SHP77 (cell line): ENCODE results near the gene STAM2.
"Not testable (repeated sequence)": the region's sequence is repeated elsewhere in the genome, so short reads cannot be mapped to it uniquely, and the experiment has no call there.

ENCODE experiments used
- DNase-seq, 2 experiments: peaks; one replicate each; lab custom pipeline; 2025; lab: John Stamatoyannopoulos, UW

STAM2 gene

DNA sequence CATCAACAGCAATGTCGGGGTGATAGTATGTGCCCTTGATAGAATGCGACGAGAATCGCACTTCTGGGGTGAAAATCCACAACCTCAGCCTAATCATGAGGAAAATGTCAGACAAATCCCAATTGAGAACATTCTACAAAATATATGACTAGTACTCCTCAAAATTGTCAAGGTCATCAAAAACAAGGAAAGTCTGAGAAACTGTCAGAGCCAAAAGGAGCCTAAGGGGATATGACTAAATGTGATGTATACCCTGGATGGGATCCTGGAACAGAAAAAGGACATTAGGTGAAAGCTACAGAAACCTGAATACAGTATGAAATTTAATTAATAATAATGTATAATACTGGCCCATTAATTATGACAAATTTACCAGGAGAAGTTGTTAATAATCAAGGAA lies 69.1 kb downstream of the STAM2 start:
- no peak for DNase-seq

DNA sequence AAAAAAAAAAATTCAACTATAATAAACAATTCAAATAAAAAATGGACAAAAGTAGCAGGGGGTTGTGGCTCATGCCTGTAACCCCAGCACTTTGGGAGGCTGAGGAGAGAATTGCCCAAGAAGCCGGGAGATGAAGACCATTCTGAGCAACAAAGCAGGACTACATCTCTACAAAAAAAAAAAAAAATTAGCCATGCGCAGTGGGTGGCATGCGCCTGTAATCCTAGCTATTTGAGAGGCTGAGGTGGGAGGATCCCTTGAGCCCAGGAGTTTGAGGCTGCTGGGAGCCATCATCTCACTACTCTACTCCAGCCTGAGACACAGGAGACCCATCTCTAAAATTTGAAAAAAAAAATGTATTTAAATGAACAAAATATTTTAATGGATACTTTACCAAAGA lies 72.3 kb downstream of the STAM2 start:
- no peak for DNase-seq

DNA sequence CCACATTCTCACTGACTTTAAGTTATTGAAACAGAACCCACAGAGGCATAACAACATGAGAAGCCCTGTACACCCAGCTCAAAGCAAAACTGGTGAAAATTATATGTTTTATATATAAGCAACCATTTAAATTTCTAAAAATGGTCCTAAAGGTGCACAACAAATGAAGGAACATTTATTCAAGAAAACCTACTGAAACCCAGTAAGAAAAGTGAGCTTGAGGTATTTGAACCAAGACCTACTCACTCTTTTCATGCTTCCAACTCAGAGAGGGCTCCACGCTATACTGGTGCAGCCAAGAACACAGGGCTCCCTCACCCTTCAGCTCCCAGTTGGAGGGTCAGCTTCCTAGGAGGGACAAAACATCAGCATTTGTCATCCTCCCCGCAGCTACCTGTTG lies 74.6 kb downstream of the STAM2 start:
- no peak for DNase-seq

DNA sequence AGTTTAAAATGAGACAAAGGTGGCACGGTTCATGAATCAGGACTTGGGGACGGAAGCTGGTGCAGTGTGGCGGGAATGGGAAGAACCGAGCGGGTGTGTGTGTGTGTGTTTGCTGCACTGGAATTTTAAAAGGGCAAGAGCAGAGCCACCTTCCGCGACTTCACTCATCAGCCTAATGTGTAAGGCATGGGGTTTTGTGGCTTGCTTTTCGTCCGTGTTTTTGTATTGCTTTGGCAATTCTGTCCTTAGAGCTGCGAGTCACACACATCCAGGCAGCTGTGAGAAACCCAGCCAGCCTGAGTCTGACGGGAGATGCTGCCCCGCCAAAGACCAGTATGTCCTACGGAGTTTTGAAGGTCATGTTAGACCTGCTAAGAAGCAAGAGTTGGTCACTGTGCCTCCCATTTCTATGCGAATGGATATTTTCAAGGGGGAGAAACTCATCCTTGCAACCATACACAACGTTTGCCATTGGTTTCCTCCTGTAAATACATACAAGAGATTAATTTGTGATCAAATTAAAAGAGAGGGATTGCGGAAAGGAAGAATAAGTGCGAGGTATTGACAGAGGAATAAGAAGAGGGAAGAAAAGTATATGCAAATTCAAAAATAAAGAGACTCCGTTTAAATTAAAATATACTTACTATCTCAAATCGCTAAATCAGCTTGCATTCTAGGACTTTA lies 76.1 kb downstream of the STAM2 start:
- DNase-seq: no peak

DNA sequence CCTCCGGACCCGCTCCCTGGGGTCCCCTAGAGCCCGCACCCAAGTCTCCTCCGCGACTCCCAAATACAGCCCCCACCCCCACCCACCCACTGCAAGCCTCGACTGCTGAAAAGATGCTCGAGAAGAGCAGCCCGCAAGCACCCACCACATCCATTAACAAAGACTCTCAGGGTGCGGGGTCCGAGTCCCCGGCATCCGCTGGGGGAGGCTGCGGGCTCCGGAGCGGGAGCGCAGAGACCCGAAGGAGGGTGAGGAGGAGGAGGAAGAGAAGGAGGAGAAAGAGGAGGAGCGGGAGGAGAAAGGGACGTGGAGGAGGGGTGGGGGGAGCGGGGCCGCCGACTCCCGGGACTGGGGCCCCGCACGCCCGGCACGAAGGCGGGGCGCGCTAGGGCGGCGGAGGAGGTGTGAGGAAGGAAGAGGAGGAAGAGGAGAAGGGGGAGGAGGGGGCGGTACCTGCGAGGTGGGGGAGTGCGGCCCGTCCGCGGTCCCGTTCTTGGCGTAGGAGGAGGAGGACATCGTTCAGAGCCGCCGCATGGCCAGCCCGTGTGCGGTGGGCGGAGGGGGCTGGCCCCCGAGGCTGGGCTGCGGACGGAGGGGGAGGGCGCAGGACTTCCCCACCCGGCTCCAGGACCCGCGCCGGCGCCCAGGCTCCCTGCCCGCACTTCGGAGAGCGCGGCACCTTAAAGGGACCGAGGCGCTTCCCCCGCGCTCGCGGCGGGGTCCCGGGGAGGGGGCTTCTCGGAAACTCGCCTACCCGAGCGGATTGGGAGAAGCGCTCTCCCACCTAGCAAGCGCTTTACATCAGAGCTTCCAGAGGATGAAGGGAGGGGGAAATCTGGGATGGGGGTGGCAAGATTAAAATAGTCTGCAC lies 76.8 kb downstream of the STAM2 start, which contains the start of gene CACNB4:
TSS of gene CACNB4 (minus strand) at position 549 of the 871 bp plus-strand sequence.
- no peak for DNase-seq

DNA sequence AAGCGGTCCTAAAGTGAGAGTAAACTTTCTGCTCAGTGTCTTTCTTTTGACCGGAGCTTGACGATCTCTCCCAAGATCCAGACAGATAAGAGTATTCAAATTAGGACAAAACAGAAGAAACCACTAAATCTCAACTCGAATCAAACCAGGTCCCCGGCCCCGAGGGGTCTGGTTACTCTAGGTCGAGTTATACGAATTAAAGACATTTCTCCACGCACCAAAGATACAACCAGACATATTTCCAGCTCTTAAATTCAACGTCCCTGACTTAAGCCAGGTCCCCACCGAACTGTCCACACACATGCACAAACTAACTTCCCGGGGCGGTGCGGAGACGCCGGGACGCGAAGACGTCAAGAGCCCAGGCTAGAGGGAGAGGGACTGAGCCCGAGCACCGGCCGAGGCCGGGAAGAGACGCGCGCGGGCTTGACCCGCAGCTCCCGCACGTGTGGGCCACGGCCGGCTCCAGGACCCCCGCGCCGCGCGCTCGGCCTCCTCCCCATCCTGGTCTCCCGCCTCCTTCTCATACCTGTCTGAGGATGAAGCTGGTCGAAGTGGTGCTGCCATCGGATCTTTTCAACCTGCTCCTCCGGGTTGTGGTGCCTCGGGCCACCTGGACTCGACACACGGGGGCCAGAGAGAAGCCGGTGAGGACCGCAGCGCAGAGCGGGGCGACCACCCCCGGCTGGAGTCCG lies 77.6 kb downstream of the STAM2 start:
- DNase-seq: no peak

DNA sequence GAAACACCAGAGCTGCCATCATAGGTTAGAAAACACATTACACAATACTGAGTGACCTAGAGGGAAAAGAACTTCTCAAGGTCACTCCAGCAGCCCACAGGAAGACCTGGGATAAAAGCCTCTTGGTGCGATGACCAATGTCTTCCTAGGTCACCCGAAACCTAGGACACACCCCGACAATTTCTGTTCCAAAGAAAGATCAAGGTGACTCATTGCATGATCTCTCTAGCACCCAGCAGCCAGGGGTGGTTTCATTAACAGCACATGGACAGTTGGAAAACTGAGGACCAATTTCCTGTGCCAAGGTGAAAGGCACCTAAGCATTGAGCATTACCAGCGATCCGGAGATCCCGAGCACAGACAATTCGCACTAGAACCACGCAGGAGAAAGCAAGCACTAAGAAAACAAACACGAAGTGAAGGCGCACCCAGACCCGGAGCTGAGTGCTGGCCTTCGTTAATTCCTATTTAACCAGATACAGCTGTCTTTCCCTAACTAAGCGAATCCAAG lies 78.2 kb downstream of the STAM2 start:
- DNase-seq: no peak

DNA sequence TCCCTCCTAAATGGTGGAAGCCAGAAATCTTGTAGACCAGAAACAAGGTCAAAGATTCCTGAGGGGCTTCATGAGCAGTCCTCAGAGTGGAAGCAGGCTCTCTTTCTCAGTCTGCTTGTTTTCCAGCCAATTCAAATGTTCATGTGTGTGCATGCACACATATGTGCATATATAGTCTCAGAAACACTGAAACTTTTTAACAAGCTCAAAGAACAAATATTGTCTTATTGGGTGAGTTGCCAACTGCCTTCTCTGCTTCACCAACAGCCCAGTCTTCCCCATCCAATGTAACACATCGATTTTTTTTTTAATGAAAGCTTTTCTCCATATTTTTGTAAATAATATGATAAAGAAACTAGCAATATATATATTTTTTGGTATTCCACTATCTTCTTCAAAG lies 80.4 kb downstream of the STAM2 start:
- DNase-seq: no peak

DNA sequence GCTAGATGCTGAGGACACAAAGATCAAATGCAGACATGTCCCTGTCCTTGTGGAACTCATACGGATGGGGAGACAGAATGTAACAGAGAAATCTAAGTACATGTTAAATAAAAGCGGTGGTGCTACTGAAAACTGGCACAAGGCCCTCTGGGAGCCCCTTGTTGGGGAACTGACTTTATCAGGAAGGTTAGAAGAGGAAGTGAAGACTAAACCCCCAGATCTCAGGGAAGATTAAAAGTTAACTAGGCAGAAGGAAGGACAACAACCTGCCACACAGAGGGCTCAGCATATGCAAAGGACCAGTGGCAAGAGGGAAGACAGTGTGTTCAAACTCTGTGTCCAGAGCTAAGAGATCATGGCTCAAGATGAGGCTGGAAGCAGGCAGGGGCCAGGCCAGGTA lies 81.5 kb downstream of the STAM2 start:
- no peak for DNase-seq

DNA sequence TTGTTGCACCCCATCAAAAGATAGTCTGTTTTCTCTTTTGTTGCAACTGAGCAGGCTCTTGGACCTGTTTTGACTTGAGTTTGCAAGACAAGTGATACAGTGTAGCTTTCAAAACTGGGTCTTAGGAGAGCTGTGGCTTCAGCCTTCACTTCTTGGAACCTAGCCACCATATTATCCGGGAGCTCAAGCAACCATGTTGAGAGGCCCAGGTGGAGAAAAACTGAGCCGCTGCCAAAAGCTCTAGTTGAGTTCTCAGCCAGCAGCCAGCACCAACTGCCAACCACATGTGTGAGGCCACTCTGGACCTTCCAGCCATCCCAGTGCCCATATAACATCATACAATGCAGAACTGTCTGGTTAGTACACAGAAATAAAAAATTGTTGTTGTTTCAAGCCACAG lies 82.1 kb downstream of the STAM2 start:
- peak in 1 of 2 experiments; percentile 1 for DNase-seq

DNA sequence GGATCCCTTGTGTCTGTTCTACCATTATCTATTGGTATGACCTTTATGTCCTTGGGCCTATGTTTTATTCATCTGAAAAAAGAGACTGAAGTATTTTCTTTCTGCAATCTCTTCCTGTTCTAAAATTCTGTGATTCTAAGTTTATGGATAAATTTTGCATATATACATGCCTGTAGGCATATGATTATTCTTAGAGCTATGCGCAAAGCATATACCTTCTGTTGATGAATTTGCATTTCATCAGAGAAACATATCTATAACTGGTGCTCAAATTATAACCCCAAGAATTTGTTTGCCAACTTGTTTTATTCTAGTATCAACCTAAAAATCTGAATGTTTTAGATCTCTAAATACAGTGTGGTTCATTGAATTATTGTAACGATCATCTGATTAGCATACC lies 83.5 kb downstream of the STAM2 start:
- no peak for DNase-seq

DNA sequence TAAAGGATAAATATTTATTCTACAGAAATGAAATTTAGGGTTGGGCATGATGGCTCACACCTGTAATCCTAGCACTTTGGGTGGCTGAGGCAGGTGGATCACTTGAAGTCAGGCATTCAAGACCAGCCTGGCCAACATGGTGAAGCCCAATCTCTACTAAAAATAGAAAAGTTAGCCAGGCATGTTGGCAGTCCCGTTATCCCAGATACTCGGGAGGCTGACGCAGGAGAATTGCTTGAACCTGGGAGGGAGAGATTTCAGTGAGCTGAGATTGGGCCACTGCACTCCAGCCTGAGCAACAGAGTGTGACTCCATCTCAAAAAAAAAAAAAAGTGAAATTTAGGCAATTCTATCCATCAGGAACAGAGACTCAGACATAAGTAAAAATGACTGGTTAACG lies 84.8 kb downstream of the STAM2 start:
- not testable (repeated sequence) for DNase-seq

DNA sequence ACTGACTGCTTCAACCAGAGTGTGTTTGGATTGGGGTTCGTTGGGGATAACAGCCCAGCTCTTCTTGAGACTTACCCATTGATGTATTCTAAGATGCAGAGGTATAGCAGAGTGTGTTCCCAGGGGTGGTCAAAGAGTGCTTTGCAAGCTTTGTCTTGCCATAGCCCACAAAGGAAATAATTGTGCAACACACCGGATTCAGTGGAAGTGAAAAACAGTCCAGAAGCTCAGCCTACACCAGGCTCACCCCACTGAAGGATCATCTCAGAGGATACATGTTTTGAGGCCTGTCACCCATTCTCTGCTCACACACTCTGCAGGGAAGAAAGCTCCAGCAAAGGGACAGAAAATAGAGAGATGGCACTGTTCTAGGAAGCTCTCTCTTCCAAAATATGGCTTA lies 86.3 kb downstream of the STAM2 start:
- no peak for DNase-seq

DNA sequence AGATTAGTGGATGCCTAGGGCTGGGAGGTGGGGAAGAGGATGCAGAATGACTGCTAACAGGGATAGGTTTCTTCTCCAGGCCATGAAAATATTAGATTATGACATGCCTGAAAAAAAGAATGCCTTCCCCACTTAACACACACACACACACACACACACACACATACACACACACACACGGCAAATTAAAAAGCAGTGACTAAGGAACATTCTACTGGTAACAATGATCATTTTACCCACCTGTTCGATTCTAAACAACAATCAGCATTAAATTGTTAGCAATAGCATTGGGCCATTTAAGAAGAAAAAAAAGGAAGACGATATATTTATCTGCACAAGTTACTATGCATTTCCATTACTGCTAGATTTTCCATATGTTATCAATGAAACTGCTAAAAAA lies 87.6 kb downstream of the STAM2 start:
- DNase-seq: no peak

DNA sequence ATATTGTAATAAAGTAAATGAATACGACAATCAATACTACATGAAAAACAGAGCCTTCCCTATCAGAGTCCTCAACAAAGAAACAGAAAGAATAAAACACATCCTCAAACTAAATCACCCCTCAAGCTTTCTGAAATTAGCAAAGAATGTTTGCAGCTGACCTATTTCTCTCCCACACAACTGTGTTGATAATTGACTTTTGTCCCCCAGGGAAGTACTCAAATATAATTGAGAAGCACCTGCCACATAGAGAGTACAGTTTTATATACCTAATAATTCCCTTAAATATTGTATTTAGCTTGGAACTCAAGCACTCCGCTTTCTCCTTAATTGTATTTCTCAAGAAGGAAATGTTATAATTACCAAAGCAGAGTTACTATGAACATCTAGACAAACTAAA lies 89.3 kb downstream of the STAM2 start:
- no peak for DNase-seq

DNA sequence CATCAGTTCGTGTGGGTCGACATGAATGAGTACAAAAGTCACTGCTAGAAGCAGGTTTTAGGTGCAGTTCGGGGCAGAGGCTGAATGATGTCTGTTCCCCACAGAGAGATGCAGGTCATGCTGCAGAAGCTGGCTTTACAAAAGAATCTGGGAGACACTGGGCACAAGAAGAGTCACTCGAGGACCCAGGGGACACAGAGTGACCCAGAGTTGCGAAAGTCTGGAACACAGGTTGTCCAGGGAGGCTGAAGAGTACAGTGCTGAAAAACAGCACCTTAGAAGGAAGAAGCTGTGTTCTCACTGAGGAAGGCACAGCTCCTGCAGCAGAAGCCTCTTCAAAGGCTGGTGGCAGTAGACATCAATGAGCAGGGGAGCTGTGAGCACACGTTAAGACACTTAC lies 91.5 kb downstream of the STAM2 start:
- DNase-seq: no peak

DNA sequence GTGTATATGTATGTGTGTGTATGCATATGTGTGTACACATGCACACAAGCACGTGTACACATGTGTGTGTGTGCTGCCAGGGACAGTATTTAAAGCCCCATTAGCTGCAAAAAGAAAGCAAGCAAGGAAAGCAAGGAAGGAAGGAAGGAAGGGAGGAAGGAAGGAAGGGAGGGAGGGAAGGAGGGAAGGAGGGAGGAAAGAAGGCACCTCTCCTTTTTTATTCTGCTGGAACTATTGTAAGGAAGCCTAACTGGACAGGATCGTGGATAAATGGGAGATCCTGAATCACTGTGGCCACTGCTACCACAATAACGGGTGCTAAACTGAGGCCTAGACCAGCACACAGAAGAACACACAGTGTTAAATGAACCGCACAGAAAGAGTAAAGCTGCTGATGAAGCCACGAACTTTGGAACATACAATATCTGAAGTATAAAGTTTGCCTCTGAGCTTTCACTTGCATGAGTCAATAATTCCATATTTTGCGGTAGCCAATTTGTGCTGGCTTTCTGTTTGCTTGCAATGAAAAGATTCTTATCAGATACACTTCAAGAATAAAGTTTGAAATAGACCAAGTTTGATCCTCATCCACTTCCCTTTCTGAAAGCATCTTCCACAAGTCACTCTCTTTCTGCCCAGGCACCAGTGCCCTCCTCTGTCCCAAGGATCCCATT lies 92.2 kb downstream of the STAM2 start:
- DNase-seq: no peak

DNA sequence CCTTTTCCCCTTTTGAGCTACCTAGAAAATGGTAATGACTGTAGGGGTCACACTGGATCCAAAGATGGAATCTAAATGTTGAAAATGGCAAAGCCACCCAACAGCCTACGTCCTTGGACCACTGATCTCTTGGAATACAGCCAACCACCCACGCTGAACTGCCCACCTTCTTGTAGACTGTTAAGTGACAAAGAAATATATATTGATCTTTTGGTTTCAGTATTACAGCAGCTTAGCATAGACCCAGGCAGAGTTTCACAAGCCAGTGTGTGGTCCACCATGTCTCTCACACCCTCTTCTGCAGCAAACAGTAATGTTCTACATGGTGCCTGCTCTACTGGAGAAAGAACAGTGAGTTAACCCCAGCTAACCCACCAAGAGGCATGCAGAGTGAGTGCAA lies 96.9 kb downstream of the STAM2 start:
- DNase-seq: no peak

DNA sequence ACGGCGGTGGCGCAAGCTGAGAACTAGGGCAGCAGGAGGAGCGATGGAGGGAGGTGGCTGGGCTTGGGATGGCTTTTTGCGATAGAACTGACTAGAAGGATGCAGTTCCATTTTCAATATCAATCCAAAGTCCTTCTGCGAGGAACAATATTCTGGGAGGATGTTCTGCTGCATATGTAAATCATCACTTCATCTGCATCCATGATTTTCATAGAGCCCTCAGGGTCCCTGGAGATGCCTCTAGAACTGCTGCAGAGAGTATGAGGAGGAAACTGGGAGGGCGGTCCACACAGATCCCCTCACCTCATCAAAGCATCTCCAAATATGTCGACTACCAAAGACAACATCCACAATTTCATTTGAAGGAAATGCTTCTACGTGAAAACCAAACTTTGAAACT lies 97.5 kb downstream of the STAM2 start:
- DNase-seq: no peak

DNA sequence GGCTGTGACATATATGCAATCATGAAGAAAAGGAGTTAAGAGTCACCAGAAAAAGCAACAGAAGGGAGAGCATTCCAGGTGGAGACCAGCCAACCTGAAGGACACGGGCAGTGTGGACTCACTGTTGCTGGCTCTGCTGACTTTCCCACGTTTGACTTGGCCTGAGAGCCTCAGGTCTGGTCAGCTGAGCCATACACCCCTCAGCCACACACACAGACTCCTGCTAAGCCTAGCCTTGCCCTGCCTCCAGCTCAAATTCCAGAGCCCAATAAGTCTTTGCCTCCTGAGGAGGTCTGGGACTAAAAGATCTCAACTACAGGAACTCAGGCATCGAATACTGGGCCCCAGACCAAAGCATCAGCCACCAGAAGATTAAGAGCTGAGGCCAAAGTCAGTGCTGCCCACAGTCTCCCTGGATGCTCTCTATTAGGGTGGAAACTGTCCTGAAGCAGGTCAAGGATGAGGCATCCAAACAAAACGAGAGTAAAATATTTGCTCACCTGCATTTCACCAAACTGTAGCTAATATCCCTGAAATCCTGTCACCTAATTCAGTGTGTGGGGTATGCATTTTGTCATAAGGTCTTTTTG lies 100.0 kb downstream of the STAM2 start:
- DNase-seq: no peak

DNA sequence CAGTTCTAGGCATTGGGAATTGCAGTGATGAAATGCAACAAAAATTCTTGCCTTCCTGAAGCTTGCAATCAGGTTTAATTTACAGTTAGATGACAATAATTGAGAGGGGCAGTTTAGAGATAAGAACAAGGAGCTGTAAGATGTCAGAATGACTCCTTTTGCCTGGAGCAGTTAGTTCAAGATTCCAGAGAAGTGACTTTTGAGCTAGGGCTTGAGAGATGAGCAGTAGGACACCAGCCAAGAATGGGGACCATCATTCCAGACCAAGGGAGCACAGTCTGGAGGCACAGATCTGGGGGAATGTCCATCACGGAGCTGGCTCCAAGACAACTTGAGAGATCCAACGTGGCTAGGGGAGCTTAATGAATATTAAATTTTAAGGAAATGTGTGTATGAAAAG lies 103.6 kb downstream of the STAM2 start:
- DNase-seq: no peak

DNA sequence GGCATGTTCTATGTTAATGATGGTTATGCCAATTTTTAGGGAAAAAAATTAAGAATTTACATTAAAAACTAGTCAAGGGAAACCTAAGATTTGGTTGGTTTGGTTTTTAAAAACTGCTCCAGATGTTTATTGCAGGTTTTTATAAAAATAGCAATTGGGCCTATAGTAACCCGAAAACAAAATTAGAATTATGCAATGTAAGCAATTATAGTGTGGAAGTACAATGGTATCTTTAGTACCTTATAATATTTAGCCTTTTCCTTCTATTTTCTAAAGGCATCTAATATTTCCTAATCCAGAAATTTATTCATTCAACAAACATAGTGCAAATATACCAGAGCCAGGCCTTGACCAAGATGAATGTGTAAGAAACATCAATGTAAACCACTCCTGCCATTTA lies 104.0 kb downstream of the STAM2 start:
- no peak for DNase-seq
